Glomerular endothelial cell (primary cell): Measurements from ENCODE around the gene ZDHHC11. TPM values are rescaled to one million over a fixed set of nuclear protein-coding genes. Genes with fewer than 3 reads are reported as not detected.
"Not testable (repeated sequence)": the region's sequence is repeated elsewhere in the genome, so short reads cannot be mapped to it uniquely, and the experiment has no call there.

Experiments
- DNase-seq: peaks from one replicate; pipeline ENCODE4 v3.0.0-alpha.2; 2011; ENCODE audit warnings: low read depth, low spot score; ENCODE audit errors: extremely low read depth
- total RNA-seq: library from RNA; depleted of rRNA; stranded (reverse); fragments of >200 nt; gene quantifications from 2 replicates; pipeline ENCODE4 v1.2.3, GENCODE V29; 2015

Gene ZDHHC11
- total RNA-seq, 1 donor from 2014 or later = 0.70 TPM

- DNase-seq = no peak
Measured at GRCh38 chr5:860506-861150, 9.8 kb upstream of the ZDHHC11 start.

GRCh38 chr5:859798-860296 lies 9.1 kb upstream of the ZDHHC11 start:
- DNase-seq = no peak

- no peak for DNase-seq
Measured at GRCh38 chr5:859391-859790, 8.6 kb upstream of the ZDHHC11 start.

- no peak for DNase-seq
Measured at GRCh38 chr5:858726-859125, 7.9 kb upstream of the ZDHHC11 start.

- no peak for DNase-seq
Measured at GRCh38 chr5:856531-857425, 6.0 kb upstream of the ZDHHC11 start.

GRCh38 chr5:855771-856530 lies 5.2 kb upstream of the ZDHHC11 start:
- DNase-seq = no peak

GRCh38 chr5:854966-855743 lies 4.4 kb upstream of the ZDHHC11 start:
- DNase-seq = no peak

GRCh38 chr5:854217-854616 lies 3.4 kb upstream of the ZDHHC11 start:
- DNase-seq = no peak

- DNase-seq = not testable (repeated sequence)
Measured at GRCh38 chr5:853416-854090, 2.8 kb upstream of the ZDHHC11 start.

GRCh38 chr5:852431-853401 lies 1.9 kb upstream of the ZDHHC11 start:
- DNase-seq = no peak

GRCh38 chr5:852018-852417 lies 1.2 kb upstream of the ZDHHC11 start:
- DNase-seq = no peak

- no peak for DNase-seq
Measured at GRCh38 chr5:851553-851952, 767 bp upstream of the ZDHHC11 start.

GRCh38 chr5:851076-851475 lies 290 bp upstream of the ZDHHC11 start:
- no peak for DNase-seq

- no peak for DNase-seq
Measured at GRCh38 chr5:849651-850301, 1.0 kb downstream of the ZDHHC11 start.

GRCh38 chr5:848671-849111 lies 2.1 kb downstream of the ZDHHC11 start:
- DNase-seq = no peak

GRCh38 chr5:847736-848135 lies 3.0 kb downstream of the ZDHHC11 start:
- not testable (repeated sequence) for DNase-seq

- DNase-seq = not testable (repeated sequence)
Measured at GRCh38 chr5:847212-847611, 3.6 kb downstream of the ZDHHC11 start.

- not testable (repeated sequence) for DNase-seq
Measured at GRCh38 chr5:846602-847091, 4.1 kb downstream of the ZDHHC11 start.
